Measurements from ENCODE around the gene IFNL4.

DNA sequence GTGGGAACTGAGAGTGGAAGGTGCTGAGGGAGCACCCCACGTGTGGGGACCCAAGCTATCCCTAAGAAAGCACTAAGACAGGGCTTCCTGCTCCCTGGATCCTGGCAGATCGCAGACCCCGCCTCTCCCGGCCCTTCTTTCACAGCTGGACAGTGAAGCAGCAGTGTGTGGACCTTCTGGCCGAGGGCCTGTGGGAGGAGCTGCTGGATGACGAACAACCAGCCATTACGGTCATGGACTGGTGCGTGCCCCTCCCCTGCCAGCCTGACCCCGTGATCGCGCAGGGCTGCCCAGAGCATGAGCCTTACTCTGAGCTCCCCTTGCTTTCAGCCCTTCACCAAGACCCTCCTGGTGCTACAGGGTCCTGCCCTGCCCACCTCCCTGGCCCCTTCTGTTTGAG, 49.6 kb downstream of the IFNL4 start:
- TF ChIP-seq POLR2A (IDR thresholded peaks at IDR 0.05; ENCODE audit: low read depth, low read length) = no peak
- TF ChIP-seq TAF1 (IDR thresholded peaks at IDR 0.05; ENCODE audit: low read depth, low read length) = no peak
- TF ChIP-seq POLR2AphosphoS5 (IDR thresholded peaks at IDR 0.05; ENCODE audit: low read depth, low read length) = no peak
- no peak for TF ChIP-seq PAX5 (IDR thresholded peaks at IDR 0.05; ENCODE audit: insufficient read depth, low read length, severe bottlenecking)

Measured in GM12891 (cell line).